Neural cell (in vitro differentiated cells): ENCODE results near the gene SLC6A19. TPM values are rescaled to one million over a fixed set of nuclear protein-coding genes. Genes with fewer than 3 reads are reported as not detected.

Experiments
- H2AFZ ChIP-seq: fragments of 200-600, 300-800 bp; sonication (generic), shearing (Covaris generic); 2 replicates; pipeline ENCODE4 v1.6.0; 2014; ENCODE audit warnings: low read depth, mild to moderate bottlenecking, antibody characterized with exemption, low read length, moderate library complexity
- H3F3A ChIP-seq: fragments of 200-600 bp; shearing (Covaris generic); 2 replicates; pipeline ENCODE4 v1.6.1; 2016; ENCODE audit warnings: mild to moderate bottlenecking, moderate library complexity, mixed read lengths, antibody characterized with exemption, low read length; ENCODE audit not compliant: insufficient read depth, poor library complexity, severe bottlenecking
- H3K27ac ChIP-seq: fragments of 200-600, 300-800 bp; sonication (generic), shearing (Covaris generic); 2 replicates; pipeline ENCODE4 v1.5.1; 2014; ENCODE audit warnings: mild to moderate bottlenecking, low read length, moderate library complexity
- H3K27me3 ChIP-seq: fragments of 300-800, 200-600 bp; sonication (generic), shearing (Covaris generic); 2 replicates; pipeline ENCODE4 v1.6.0; 2014; ENCODE audit warnings: mild to moderate bottlenecking, low read depth, low read length, moderate library complexity; ENCODE audit not compliant: insufficient read depth
- H3K36me3 ChIP-seq: fragments of 300-800, 200-600 bp; sonication (generic), shearing (Covaris generic); 2 replicates; pipeline ENCODE4 v1.5.1; 2014; ENCODE audit warnings: mild to moderate bottlenecking, antibody characterized with exemption, low read length, moderate library complexity; ENCODE audit not compliant: insufficient read depth
- H3K4me2 ChIP-seq: fragments of 300-800, 200-600 bp; sonication (generic), shearing (Covaris generic); 2 replicates; pipeline ENCODE4 v1.6.0; 2014; ENCODE audit warnings: mild to moderate bottlenecking, low read length
- H3K4me3 ChIP-seq: fragments of 300-800, 200-600 bp; sonication (generic), shearing (Covaris generic); 2 replicates; pipeline ENCODE4 v1.5.1; 2014; ENCODE audit warnings: mild to moderate bottlenecking, low read length, moderate library complexity
- H3K79me2 ChIP-seq: fragments of 200-600 bp; shearing (Covaris generic); replicated peaks from 2 replicates; pipeline ENCODE4 v1.6.0; 2014; ENCODE audit warnings: mild to moderate bottlenecking, low read length, moderate library complexity; ENCODE audit not compliant: insufficient read depth
- H3K9ac ChIP-seq: fragments of 300-800, 200-600 bp; sonication (generic), shearing (Covaris generic); 2 replicates; pipeline ENCODE4 v1.6.1; 2016; ENCODE audit warnings: mild to moderate bottlenecking, low read length, mixed read lengths
- H3K9me2 ChIP-seq: fragments of 200-600 bp; shearing (Covaris generic); 2 replicates; pipeline ENCODE4 v1.6.1; 2016; ENCODE audit warnings: mild to moderate bottlenecking, low read length, mixed read lengths; ENCODE audit not compliant: insufficient read depth
- H3K9me3 ChIP-seq: fragments of 200-600, 300-800 bp; sonication (generic), shearing (Covaris generic); 2 replicates; pipeline ENCODE4 v1.6.1; 2016; ENCODE audit warnings: mild to moderate bottlenecking, mixed run types, low read length, moderate library complexity, mixed read lengths
- H4K20me1 ChIP-seq: fragments of 200-600 bp; shearing (Covaris generic); 2 replicates; pipeline ENCODE4 v1.6.1; 2016; ENCODE audit warnings: mild to moderate bottlenecking, mixed run types; ENCODE audit not compliant: insufficient read depth
- CTCF ChIP-seq: fragments of 450-650 bp; IDR thresholded peaks from 2 replicates; pipeline ENCODE4 v1.5.1; 2014; ENCODE audit warnings: antibody characterized with exemption, mild to moderate bottlenecking, moderate library complexity; ENCODE audit not compliant: poor library complexity, severe bottlenecking
- EP300 ChIP-seq: fragments of 450-650 bp; conservative IDR thresholded peaks from 2 replicates; pipeline ENCODE4 v1.6.1; 2014; ENCODE audit warnings: antibody characterized with exemption, mild to moderate bottlenecking, moderate library complexity; ENCODE audit not compliant: poor library complexity, severe bottlenecking
- EZH2 ChIP-seq: fragments of 200-600, 300-800 bp; shearing (Covaris generic), sonication (generic); IDR thresholded peaks from 2 replicates; pipeline ENCODE4 v1.6.1; 2014; ENCODE audit warnings: antibody characterized with exemption, low read length, borderline replicate concordance, mild to moderate bottlenecking; ENCODE audit not compliant: insufficient read depth, poor library complexity, severe bottlenecking
- MXI1 ChIP-seq: fragments of 450-650 bp; conservative IDR thresholded peaks from 2 replicates; pipeline ENCODE4 v1.6.1; 2014; ENCODE audit warnings: antibody characterized with exemption, mild to moderate bottlenecking; ENCODE audit not compliant: poor library complexity, severe bottlenecking
- POLR2AphosphoS5 ChIP-seq: IDR thresholded peaks from 2 replicates; pipeline ENCODE4 v1.6.1; 2012
- RAD21 ChIP-seq: fragments of 450-650 bp; conservative IDR thresholded peaks from 2 replicates; pipeline ENCODE4 v1.6.1; 2014; ENCODE audit warnings: antibody characterized with exemption, mild to moderate bottlenecking, moderate library complexity
- SMC3 ChIP-seq: fragments of 450-650 bp; conservative IDR thresholded peaks from 2 replicates; pipeline ENCODE4 v1.6.1; 2014; ENCODE audit warnings: antibody characterized with exemption, mild to moderate bottlenecking, moderate library complexity; ENCODE audit not compliant: poor library complexity
- TAF1 ChIP-seq: IDR thresholded peaks from 2 replicates; pipeline ENCODE4 v1.6.1; 2012; ENCODE audit warnings: low read depth
- polyA plus RNA-seq: library from polyadenylated mRNA; depleted of rRNA; stranded (reverse); fragments of >200 nt; gene quantifications from 2 replicates; pipeline ENCODE4 v1.2.3, GENCODE V29; 2014
- TF ChIP-seq, protein P1 (sequence below): IDR thresholded peaks from 2 replicates; pipeline ENCODE4 v1.6.1; 2012; ENCODE audit warnings: borderline replicate concordance

The SLC6A19 gene
- polyA plus RNA-seq, 1 donor from 2014 or later = not detected

GRCh38 chr5:1230551-1230950, 29.2 kb downstream of the SLC6A19 start:
- no peaks in the 10 kb centered on the region for H3K27me3 ChIP-seq
- no peak overlapping the region for H3K9ac ChIP-seq
- no peaks in the 10 kb centered on the region for H4K20me1 ChIP-seq
- no peak overlapping the region for H3K4me3 ChIP-seq
- no peaks in the 10 kb centered on the region for H3F3A ChIP-seq
- no peaks in the 10 kb centered on the region for H3K36me3 ChIP-seq
- no peaks in the 10 kb centered on the region for H3K79me2 ChIP-seq
- peaks cover 5% of the 10 kb centered on the region for H3K9me3 ChIP-seq
- no peak for TF ChIP-seq POLR2AphosphoS5
- TF ChIP-seq MXI1 = no peak
- TF ChIP-seq, protein P1, sequence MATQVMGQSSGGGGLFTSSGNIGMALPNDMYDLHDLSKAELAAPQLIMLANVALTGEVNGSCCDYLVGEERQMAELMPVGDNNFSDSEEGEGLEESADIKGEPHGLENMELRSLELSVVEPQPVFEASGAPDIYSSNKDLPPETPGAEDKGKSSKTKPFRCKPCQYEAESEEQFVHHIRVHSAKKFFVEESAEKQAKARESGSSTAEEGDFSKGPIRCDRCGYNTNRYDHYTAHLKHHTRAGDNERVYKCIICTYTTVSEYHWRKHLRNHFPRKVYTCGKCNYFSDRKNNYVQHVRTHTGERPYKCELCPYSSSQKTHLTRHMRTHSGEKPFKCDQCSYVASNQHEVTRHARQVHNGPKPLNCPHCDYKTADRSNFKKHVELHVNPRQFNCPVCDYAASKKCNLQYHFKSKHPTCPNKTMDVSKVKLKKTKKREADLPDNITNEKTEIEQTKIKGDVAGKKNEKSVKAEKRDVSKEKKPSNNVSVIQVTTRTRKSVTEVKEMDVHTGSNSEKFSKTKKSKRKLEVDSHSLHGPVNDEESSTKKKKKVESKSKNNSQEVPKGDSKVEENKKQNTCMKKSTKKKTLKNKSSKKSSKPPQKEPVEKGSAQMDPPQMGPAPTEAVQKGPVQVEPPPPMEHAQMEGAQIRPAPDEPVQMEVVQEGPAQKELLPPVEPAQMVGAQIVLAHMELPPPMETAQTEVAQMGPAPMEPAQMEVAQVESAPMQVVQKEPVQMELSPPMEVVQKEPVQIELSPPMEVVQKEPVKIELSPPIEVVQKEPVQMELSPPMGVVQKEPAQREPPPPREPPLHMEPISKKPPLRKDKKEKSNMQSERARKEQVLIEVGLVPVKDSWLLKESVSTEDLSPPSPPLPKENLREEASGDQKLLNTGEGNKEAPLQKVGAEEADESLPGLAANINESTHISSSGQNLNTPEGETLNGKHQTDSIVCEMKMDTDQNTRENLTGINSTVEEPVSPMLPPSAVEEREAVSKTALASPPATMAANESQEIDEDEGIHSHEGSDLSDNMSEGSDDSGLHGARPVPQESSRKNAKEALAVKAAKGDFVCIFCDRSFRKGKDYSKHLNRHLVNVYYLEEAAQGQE = no peak
- no peak for TF ChIP-seq CTCF
- TF ChIP-seq TAF1 = no peak
- no peak overlapping the region for H2AFZ ChIP-seq
- H3K4me2 ChIP-seq = no peak overlapping the region
- H3K9me2 ChIP-seq = no peaks in the 10 kb centered on the region
- no peak overlapping the region for H3K27ac ChIP-seq

GRCh38 chr5:1231354-1231905, 30.0 kb downstream of the SLC6A19 start:
- Histone ChIP-seq H3K9me2 (no peaks in the 10 kb centered on the region), H3K9ac (no peak overlapping the region), H3K27me3 (no peaks in the 10 kb centered on the region), H2AFZ (no peak overlapping the region), H3K79me2 (no peaks in the 10 kb centered on the region), H3F3A (no peaks in the 10 kb centered on the region), H3K9me3 (peaks cover 12% of the 10 kb centered on the region), H3K4me2 (no peak overlapping the region), H3K27ac (no peak overlapping the region), H3K36me3 (no peaks in the 10 kb centered on the region), H4K20me1 (no peaks in the 10 kb centered on the region), H3K4me3 (no peak overlapping the region)
- TF ChIP-seq SMC3 (no peak), CTCF (no peak), RAD21 (no peak), TAF1 (no peak), MXI1 (no peak), EP300 (no peak), POLR2AphosphoS5 (no peak), EZH2 (no peak)
- TF ChIP-seq, protein P1 = no peak
